ENCODE measurements around the gene PPM1L. TPM values are rescaled to one million over a fixed set of nuclear protein-coding genes. Genes with fewer than 3 reads are reported as not detected.

The PPM1L gene
- total RNA-seq, 1 donor from 2014 or later, result 79.5 TPM

DNA sequence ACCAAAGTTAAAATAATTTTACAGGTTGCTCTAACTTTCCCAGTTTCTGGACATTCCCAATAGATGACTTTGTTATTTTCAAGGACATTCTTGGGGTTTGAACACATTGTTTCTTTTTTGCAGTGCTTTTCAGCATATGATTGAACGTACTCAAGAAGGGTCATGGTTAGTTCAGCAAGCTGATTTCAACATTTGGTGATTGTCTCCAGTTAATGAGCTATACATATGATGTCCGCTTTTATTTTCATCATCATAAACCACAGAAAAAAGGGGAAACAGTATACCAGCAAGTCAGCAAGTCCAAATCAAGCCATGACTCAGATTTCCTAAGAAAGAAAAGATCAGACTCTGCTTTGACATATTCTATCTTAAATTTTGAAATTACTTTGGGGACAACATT is 279.7 kb downstream of the PPM1L start:
- DNase-seq (ENCODE audit: low spot score), result no peak

DNA sequence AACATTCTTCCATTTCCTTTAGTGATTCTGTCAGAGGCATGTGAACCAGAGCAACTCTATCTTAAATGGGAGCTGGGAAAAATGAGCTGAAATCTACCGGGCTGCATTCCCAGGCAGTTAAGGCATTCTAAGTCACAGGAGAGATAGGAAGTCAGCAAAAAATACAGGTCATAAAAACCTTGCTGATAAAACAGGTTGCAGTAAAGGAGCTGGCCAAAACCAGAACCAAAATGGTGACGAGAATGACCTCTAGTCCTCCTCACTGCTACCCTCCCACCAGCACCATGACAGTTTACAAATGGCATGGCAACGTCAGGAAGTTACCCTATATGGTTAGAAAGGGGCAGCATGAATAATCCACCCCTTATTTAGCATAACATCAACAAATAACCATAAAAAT is 282.7 kb downstream of the PPM1L start:
- no peak for DNase-seq (ENCODE audit: low spot score)

GRCh38 chr3:161042023-161042501 is 286.0 kb downstream of the PPM1L start:
- DNase-seq (ENCODE audit: low spot score), result peak; percentile 55

GRCh38 chr3:161043336-161044035 is 287.5 kb downstream of the PPM1L start:
- DNase-seq (ENCODE audit: low spot score), result no peak

DNA sequence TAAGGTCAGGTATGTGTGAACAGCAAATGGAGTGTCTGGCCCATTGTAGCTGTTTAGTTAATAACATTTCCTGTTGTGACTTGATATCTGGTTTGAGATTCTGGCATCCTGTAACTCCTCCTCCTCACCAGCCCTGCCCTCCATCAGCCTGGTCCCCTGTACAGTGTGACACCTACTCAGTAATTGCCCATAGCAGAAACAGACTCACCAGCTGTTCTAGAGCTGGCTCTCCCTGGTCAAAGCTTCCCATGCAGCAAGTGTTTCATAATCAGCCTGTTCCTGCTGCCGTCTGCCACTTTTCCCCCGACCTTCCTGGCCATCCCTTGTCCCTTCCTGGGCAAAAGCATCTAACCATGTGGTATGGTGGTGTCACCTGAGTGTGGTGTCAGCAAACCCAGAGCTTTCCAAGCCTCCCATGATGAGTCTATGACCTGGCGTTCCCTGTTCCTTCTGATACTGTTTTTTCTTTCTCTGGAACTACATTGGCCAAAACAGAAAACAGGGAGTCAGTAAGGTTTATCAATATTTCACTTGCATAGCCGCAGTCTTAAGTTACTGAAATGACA is 293.7 kb downstream of the PPM1L start:
- DNase-seq (ENCODE audit: low spot score), result no peak

DNA sequence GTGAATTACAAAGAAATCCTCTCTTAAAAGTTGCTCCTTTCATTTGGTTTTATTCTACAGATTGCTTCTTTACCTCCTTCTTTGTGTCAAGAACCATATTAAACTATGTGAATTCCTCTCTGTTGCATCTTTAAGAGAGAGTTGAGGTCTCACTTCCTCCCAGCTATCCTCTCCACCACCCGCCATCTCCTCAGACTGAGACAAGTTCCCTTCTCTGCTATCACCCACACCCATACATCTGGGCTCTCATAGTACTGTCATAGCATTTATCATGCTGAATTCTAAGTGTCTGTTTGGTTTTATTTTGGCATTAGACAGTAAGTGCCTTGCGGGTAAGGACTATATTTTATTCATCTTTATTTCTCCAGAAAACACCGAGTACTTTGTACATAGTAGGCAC is 294.9 kb downstream of the PPM1L start:
- no peak for DNase-seq (ENCODE audit: low spot score)

DNA sequence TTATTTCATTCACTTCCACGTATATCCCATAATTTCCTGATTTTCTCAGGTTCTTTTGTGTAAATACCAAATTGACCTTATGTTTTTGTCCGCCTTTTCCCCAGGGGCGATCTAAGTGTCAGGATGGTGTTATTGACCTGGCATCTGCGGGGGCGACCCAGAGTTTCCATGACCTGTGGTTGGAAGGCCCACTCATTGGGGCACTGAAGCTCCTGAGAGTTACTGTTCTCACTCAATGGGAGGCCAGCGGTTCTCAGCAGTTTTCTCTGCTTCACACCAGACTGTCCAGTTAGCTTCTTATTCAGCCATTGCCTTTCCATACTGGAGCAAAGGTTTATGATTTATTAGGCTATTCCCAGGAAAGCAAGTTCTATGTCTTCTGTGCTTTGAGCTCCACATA is 295.8 kb downstream of the PPM1L start:
- DNase-seq (ENCODE audit: low spot score), result no peak

- no peak for DNase-seq (ENCODE audit: low spot score)
Measured at GRCh38 chr3:161054860-161055604, 299.0 kb downstream of the PPM1L start.

- DNase-seq (ENCODE audit: low spot score), result no peak
Measured at GRCh38 chr3:161064413-161064812, 308.4 kb downstream of the PPM1L start.

- no peak for DNase-seq (ENCODE audit: low spot score)
Measured at GRCh38 chr3:161066930-161067329, 310.9 kb downstream of the PPM1L start.

DNA sequence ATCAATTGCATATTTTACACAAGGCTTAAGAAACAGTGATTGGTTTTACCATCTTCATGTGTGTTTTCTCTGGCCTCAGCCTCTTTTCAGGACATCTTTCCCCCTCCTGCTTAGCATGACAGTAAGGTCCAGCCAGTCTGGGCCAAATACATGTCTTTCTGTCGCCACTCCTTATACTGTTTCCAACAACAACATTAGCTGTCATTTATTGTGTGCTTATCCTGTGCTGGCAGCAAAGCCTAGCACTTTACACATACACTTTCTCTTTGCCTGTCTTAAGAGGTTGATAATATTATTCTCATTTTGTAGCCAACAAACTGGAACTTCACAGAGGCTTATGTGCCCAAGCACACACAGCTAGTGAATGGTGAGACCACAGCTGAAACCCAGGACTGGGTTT is 311.3 kb downstream of the PPM1L start:
- no peak for DNase-seq (ENCODE audit: low spot score)

DNA sequence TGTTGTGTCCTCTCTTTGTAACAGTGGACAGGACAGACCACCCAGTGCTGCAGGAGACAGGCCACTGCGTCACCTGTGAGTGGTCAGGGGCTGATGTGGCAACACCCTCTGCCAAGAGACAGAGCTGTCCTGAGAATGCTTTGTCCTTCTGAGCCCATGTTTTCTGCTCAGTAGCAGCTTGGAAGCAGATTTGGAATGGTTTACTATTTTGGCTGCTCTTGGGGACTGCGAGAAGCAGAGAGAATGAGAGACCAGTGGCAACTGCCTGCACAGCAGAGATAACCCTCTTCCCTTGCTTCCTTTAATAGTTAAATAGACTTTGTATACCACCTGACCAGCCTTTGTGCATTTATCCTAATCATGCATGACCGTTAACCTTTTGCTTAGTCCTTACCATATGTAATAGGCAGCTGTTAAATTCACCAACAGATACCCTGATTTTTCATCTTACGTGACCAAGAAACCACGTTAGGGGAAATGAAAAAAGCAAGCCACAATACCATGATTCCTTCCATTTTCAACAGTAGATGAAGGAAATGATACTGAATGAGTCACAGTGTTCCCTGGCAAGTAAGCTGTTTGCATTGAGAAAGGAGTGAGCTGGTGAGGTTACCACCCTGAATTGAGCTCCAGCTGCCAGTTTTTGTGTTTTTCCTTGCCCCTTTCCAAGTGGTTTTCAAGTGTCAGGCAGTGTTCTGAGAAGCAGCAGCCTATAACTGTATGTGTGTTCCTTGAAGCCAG is 313.6 kb downstream of the PPM1L start:
- DNase-seq (ENCODE audit: low spot score), result no peak

DNA sequence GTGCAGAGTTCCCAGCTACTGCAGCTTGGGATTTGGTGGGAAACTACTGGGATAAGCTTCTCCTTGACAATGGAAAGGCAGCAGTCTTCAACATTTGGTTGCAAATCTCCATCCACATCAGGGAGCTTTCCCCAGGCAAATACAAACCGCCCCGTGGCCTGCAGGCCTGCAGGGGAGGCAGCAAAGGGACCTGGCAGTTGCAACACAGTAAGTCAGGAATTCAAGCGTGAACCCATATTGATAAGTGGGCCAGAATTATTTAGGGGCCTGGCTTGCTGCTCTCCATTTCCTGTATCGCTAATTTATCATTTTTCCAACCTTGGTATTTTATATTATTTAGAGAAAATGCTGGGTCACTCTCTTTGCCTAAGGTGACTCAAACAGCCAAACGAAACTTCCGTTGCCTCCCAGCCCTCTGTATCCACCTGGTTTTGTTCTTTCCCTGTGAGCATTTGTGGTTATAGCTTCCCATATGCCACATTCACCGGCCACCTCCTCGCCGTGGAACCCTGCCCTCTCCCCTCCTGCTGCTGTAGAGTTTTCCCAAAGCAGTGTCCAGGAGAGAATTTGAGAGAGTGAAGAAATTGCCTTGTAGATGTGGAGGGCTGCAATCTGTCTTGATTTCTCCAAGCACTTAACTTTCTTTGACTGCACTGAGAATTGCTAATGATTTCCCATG is 314.4 kb downstream of the PPM1L start:
- DNase-seq (ENCODE audit: low spot score), result no peak

GRCh38 chr3:161070980-161071663 is 315.1 kb downstream of the PPM1L start:
- DNase-seq (ENCODE audit: low spot score), result no peak

GRCh38 chr3:161072211-161072621 is 316.2 kb downstream of the PPM1L start:
- no peak for DNase-seq (ENCODE audit: low spot score)

DNA sequence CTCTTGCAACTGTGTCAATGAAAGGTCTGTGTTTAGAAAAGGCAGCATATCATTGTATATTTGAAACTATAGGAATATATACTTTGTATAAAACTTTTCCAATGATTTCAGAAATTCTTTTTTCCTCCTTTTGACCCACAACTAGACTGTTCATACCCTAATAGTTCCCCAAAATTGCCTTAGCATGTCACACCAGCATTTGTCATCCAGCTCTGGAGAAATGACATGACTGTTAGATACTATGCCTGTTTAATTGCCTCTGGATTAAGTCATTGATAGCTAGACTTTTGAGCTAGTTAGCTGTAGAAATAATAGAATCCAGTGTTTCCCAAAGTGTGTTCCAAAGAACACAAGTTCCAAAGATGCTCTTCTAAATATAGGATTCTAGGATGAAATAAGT is 316.7 kb downstream of the PPM1L start:
- no peak for DNase-seq (ENCODE audit: low spot score)

- DNase-seq (ENCODE audit: low spot score), result no peak
Measured at GRCh38 chr3:161073181-161073580, 317.1 kb downstream of the PPM1L start.

GRCh38 chr3:161081633-161082032 is 325.6 kb downstream of the PPM1L start:
- no peak for DNase-seq (ENCODE audit: low spot score)

- DNase-seq (ENCODE audit: low spot score), result no peak
Measured at GRCh38 chr3:161082063-161082462, 326.0 kb downstream of the PPM1L start.

DNA sequence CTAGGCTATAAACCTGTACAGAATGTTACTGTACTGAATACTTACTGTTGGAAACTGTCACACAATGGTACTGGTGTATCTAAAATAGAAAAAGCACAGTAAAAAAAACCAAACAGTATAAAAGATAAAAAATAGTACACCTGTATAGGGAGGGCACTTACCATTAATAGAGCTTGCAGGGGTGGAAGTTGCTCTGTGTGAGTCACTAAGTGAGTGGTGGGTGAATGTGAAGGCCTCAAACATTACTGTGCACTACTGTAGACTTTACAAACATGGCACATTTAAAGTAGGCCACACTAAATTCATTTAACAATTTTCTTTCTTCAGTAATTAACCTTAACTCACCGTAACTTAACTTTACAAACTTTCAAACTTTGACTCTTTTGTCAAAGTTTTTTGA is 327.1 kb downstream of the PPM1L start:
- DNase-seq (ENCODE audit: low spot score), result no peak

GRCh38 chr3:161084277-161084676 is 328.2 kb downstream of the PPM1L start:
- DNase-seq (ENCODE audit: low spot score), result no peak

Data from mucosa of gallbladder (tissue), 1 donor.